Suppressor macrophage (primary cell): ENCODE measurements around the gene IGFBP5.

Source experiments
- DNase-seq, 4 experiments: peaks; one replicate each; pipeline ENCODE4 v3.0.0-alpha.2; 2020 to 2022

IGFBP5 gene

DNA sequence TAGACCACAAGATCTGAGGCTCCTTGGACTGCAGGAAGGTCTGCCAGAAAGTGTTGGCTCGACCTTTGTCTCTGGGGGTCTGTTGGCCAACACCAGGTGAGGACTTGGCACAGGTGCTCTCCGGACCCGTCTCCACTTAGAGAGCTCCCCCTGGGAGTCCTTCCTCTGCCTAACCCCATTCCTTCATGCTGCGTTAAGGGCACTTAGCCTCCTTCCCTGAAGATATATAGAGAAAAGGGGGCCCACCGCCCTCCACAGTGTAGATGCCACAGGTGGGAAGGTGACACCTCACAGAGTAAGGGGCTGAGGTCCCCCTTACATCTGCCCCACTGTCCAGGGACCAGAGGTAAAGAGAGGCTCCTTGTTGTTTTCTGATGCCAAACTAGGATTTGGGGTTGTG lies 8.2 kb downstream of the IGFBP5 start:
- DNase-seq, result no peak

DNA sequence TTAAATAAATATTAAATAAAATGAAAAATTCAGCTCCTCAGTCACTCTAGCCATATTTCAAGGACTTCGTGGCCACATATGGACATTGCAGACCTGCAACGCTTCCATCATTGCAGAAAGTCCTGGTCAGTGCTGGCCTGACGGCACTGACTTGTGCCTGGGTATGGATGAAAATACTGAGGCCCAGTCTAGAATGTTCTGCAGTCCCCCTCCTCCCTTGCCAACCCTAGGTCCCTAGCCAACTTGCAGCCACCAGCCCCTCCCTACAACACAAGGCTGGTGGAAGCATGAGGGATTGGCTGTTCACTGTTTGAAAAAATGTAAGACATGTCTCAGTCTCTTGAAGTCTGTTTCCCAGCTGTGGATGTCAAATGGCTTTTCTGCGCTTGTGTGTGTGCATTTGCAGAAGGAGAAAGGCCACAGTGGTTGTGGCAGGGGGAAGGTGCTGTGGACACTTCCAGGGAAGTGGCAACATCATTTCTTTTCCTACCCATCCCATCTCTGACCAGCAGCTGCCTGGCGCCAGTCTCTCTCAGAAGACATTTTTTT lies 9.9 kb downstream of the IGFBP5 start:
- DNase-seq, result no peak

DNA sequence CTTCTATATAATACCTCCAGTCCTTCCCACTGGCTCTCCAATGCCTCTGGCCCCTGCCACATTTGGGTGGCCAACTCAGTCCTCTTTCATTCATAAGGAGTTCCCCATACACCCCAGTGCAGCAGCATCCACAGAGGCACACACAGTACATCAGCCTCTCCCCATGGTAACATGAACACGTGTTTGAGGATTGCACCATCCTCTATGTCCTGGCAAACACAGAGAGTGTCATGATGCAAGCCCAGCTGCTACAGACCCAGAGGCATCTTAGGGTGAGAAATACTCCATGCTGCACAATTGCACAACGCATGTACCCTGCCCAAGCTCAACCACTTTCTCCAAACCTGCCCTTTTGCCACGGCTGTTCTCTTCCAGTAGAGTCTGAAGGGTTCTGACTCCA lies 11.5 kb downstream of the IGFBP5 start:
- DNase-seq, result peak; percentile 74 to 86 (median 82)

DNA sequence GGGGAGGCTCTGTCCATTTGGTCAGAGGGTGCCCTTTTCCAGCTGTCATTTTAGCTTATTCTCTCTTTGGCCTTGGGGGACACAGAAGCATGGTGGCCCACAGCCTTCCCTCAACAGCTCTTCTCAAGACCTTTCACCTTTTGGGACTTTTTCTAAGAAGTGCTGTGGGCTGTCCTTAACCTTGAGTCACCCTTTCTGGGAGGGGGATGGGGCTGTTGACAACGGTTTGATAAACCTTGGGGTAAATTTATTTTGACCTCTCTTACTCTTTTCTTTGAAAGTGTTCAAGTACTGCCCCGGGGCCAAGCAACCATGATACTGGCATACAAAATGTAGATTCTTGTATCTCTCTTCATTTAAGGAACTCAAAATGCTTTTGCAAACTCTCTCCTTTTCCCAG lies 13.7 kb downstream of the IGFBP5 start:
- no peak for DNase-seq

DNA sequence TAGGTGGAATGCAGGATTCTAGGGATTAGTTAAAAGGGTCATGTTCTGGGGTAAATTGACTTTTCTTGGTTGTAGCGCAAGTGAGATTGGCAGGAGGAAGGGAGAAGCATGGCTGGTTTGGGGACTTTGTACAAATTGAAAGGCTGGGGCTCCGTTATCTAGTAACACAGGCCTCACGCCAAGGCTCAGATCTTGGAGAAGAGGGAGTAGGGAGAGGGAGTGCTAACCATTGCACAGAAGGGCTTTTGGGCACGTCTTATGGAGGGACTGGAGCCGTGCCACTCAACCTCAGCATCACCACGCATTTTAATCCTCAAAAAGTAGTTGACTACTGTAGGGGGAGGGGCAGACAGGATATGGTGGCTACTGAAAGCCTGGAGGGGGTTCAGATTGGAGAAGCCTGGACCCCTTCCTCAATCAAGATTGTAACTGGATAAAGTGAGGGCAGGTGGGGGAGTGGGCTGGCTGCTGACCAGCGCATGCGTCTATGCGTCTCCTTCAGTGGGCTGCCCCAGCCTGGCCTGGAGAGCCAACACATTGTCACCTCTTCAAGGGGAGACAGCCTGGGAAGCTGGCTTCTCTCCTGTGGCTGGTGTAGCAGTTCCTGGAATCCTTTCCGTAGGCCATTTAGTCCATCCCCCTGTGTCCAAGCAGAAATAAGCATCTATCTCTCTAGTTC lies 14.3 kb downstream of the IGFBP5 start:
- no peak for DNase-seq

DNA sequence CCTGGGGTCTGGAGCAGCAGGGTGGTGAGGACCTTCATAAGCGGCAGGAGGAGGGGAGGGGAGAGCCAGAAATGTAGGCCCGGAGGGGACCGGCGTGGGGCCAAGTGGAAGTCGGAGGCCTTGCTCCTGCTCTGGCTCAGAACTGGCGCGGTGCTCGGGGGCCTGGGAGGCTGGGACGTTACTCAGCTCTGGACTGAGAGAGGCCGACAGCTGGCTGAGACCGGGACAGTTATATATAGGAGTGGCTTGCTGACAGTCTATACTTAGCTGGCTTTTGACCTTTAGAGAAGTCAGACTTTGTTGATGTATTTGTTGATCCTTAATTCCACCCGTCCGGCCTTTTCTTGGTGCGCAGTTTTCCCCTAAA lies 15.7 kb downstream of the IGFBP5 start:
- DNase-seq, result no peak

DNA sequence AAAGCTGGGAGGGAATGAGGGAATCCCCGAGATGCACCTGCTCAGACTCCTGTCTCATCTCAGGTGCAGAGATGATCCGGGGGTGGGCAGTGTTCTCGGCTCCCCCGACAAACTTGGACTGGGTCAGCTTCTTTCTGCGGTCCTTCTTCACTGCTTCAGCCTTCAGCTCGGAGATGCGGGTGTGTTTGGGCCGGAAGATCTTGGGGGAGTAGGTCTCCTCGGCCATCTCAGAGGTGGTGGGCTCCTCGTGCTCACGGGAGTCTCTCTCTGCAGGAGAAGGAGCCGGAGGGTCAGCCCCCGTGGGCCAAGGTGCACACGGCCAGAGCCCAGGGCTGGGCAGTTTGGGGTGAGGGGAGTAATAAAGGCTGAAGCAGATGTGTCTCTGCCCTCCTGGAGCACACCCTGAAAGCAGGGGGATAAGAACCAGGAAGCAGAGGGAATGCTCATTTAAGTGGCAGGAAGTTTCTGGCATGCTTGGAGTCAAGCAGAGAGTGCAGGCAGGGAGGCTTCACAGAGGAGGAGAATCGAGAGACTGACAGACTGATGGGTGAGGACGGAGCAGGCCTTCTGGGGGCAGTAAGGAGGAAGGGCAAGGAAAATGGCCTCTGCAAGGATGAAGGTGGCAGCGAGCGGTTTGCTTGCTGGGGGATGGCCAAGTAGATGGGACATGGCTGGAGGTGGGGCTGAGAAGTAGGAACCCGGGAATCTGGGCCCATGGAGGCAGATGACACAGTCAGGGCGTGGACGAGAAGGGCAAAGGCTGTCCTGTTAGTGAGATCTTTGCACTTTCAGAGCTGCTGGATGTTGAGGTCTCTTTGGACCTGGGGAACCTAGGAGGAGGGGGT lies 16.3 kb downstream of the IGFBP5 start:
- no peak for DNase-seq

DNA sequence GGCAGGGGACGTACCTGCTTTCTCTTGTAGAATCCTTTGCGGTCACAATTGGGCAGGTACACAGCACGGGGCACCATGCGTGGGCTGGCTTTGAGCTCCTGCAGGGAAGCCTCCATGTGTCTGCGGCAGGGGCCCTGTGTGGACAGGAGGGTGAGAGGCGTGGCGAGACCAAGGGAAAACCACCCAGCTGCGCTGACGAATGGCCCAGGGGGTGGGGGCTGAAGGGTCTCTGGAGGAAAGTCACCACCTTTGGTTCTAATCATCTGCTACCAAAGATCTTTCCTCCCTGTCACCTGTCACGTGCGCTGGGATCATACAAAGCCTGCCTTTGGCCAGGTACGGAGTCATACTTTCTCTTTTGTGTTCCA lies 17.3 kb downstream of the IGFBP5 start:
- DNase-seq, result no peak

DNA sequence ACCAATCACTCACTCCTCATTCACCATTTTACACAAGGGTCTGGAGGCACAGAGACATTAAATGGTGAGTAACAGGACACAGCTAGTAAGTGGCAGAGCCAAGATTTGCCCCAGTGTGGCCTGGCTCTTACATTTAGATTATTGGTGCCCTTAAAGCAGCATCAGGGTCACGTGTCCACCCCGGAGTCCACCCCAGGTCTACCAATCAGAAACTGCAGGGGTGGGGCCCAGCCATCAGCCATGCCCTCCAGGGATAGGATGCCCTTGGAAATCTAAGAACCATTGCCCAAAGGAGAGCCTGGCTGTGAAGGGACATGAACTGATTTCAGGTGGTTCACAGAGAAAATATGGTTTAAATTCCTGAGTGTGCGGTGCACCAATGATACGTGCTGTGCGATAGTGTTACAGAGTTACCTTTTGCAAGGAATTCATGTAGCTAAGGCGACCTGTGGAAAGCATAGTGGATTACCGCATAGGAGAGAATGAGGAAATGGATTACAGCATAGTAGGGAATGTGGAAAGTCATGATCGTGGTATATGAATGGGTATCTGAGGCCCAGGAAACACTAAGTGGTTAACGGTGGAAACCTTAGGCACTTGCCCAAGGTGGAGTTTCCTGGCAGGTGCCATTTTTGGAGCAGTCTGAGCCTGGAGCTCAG lies 17.8 kb downstream of the IGFBP5 start:
- no peak for DNase-seq

DNA sequence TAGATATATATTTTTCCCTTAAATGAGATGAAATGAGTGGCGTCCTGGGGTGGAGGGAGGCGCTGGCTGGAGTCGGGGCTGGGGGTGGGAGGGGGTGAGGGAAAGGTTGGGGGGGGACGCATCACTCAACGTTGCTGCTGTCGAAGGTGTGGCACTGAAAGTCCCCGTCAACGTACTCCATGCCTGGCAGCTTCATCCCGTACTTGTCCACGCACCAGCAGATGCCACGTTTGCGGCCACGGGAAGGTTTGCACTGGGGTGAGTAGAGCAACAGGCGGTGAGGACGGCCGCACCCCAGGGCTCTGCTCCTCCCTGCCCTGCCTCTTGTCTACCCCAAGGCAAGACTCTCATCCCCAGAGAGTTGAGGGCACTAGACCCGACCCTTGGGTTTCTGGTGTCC lies 18.7 kb downstream of the IGFBP5 start:
- DNase-seq, result no peak

DNA sequence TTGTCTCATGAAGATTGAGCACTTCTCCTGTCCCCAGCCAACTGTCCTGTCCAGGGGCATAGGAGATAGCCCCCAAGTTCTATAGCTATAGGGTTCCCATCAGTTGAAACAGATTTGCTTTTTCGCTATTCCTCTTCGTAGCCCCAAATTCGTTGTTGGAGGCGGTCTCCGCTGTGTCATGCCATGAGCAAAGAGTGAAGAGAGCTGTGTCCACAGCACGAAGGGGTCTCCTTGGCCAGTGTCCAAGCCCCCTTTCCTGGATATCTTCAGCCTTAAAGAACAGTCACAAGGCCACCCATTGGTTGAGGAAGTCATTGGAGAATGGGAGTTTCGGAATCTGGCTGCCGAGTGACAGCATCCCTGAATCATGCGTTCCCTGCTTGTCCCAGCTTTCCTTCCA lies 21.0 kb downstream of the IGFBP5 start:
- no peak for DNase-seq

DNA sequence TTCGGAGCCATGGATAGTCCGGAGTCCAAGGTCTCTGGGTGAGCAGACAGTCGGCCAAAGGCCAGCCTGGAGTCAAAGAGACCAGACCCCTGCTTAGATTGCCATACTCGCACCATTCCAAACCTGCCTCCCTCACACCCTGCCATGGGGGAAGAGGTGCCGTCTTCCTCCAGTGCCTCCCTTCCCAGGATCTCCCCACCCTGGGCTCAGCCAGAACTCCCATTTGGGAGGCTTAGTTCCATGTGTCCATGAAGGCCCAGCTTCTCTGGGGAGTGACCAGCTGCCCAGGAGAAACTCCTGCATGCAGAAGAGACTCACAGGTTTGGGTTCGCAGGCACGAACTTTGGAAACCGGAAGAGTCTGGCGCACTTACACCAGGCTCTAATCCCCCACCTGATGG lies 21.7 kb downstream of the IGFBP5 start:
- DNase-seq, result no peak

DNA sequence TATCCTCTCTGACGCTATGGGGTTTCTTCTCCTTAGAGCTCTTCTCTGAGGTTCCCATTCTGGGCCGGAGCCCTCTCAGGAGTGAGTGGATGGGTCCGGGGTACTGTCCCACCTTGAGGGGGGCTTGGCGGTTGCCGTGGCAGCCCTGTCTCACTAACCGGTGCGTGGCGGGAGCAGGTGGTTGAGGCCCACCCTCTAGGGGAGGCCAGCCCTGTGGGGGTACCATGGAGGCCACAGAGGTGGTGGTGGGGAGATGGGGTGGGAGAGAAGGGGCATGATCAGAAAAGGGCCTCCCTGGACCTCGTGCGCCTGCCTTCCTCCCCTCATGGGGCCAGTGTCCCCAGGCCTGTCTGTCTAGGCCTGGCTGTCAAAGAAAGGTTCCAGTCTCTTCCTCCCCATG lies 22.3 kb downstream of the IGFBP5 start:
- no peak for DNase-seq

DNA sequence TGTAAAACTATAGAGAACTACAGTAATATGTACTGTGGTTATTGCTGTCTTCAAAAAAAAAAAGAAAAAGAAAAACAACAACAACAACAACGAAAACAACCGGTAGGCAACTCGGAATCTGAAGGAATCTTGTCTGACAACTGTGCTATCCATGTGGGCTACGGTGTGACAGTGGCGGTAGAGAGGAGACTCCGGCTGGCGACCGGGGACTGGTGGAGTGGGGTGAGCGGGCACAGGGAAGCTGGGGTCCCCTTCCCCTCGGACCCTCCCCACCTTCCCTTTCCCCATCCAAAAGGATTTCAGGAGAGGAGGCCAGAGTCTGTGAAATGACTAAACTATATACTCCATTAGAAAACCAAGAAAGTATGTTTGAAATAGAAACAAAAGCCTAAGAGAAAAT lies 22.9 kb downstream of the IGFBP5 start:
- no peak for DNase-seq

DNA sequence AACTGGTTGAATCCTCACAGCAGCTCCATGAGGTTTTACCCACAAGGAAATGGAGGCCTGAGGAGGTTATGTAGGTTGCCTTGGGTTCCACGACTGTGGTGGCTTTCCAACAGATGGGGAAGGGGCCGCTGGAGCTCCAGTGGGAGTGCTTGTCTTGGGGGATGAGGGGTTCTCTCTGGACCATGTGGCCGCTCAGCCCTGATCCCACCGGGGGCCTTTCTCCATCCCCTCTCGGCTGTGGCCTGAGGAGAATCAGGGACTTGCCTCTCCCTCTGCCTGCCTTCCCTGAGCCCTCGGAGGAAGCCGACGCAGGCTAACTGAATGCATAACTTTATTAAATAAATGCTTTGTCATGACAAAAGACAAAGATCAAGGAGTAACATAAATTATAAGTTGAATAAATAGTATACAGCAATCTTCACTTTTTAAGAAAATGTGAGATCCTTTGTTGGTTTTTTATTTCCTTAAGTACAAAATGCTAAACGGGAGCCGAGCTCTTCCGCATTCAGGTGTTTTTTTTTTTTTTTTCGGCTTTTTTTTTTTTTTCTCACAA lies 23.5 kb downstream of the IGFBP5 start:
- DNase-seq, result no peak

DNA sequence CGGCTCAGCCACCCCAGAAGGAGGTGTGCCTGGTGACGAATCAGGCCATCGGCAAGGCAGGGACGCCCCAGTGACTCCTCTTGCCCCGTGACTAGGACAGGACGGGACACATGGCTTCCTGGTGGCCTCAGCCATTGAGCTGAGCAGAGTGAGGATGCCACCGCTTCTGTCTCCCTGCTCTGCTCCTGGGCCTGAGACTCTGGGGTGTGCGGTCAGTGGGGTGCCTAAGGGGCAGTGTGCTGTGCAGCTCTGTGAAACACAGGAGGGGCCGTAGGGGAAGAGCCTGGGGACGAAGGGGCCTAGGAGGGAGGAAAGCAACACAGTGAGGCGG lies 24.3 kb downstream of the IGFBP5 start:
- DNase-seq, result no peak

DNA sequence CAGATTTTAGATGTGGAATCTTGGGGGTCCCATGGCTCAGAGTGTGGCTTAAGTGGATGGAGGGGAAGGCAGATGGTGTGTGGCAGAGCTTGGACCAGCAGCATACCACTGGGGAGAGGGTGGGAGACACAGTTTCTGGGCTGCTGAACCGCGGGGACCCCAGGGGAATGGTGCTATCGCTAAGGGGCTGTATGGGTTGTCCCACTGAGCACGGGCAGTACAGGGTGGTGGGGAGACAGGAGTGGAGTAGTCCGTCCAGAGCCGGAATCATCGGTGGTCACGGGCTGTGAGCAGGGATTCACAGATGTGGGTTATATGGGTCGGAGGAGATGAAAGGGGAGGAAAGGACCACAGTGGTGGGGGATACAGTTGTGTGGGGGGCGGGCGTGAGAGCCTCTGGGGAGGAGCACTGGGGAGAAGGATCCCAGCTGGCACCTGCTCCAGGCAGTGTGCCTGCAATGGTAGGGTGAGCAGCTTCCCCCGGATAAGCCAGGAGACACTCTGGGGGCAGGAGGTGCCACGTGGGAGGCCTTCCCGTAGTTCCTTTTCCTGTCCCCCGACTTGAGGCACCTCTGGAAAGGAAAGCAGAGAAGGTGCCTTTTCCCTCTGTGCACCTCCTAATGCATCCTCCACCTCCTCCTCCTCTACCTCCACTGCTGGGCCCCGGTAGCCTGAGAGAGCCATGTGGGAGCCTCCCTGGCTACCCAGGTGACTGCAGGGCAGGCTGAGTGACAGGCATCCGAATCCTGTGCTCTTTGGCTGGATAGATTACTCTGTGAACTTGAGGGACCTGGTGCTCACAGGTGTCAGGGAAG lies 24.9 kb downstream of the IGFBP5 start:
- DNase-seq, result no peak

DNA sequence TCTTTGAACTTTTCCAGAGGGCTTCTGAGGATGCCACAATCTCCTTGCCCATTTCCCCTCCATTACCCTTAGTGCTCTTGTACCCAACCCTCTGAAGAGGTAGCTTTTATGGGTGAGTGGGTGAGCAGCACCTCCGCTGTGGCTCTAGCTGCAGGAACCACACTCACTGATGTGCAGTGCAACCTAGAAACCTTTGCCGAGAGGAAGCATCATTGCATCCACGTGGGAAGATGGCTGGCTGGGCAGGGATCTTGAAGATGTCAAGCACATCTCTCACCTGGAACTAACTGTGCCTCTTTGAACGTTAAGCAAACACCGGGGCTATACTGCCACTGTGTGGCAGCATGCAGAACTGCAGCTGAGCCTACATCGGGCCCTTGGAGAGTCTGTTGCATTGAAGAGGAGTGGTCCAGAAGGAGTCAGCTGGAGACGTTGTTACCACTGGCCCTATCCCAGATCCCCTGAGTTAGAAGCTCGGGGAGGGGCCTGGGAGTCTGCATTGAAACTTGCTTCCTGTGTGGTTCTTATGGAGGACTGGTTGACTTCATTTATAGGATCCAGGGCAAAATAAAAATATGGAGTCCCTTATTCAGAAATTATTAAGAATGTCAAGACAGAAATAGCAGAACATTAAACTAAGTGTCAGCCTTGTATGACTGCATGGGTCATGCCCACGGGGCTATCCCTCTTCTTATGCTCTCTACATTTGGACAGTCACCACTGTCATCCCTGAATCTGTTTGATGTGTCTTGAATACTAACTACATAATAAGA lies 28.7 kb downstream of the IGFBP5 start:
- peak; percentile 69 to 83 (median 76) for DNase-seq

DNA sequence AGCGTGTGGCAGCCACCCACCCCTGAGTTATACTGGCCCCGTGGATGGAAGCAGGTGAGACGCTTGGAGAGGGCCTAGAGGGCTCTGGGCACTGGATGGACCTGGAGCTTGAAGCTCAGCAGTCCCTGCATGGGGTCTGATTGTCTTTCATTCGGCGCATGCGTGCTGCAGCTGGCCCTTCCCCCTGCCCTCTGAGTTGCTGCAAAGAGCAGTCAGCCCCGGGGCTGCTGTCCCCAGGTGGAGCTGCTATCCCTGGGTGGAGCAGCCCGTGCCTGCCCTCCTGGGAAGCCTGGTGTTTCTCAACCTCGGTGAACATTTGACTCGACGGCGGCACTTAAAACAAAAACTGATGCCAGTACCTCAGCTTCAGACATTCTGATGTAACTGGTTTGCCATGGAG lies 29.6 kb downstream of the IGFBP5 start:
- no peak for DNase-seq

DNA sequence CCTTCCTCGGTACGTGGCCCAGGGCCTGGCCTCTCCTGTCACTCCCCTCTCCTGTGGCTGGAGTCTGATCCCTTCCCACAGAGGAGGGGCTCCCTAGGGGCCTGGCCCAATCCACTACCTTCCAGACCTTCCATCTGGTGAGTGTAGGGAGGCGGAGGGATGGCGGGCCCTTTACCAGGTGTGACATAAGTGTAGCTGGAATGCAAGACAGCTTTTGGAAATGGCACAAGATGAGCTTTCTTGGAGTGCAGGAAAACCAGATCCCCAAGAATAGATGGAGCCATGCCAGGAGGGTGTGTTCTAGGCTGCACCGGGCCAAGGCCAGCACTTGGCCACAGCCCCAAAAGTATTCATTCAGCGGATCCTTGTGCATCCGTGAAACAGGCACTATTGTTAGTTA lies 30.1 kb downstream of the IGFBP5 start:
- DNase-seq, result no peak

DNA sequence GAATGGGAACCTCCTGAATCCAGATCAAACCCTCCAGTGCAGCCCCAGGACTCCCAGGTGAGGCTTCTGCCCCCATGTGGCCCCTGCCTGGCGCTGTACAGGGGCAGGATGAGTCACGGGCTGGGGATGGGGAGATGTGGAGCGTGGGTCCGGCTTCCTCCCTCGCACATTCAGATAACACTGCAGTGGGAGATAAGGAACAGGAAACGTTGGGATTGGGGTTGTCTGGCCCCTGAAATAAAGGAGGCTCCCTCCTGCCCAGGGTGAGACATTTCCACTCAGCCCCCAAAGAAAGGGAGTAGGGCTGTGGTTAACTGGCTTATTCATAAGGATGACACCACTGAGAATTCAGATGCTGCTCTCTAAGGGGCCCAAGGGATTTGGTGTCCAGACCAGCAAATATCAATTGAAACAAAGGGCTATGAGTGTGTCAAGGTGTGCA lies 30.7 kb downstream of the IGFBP5 start:
- no peak for DNase-seq

DNA sequence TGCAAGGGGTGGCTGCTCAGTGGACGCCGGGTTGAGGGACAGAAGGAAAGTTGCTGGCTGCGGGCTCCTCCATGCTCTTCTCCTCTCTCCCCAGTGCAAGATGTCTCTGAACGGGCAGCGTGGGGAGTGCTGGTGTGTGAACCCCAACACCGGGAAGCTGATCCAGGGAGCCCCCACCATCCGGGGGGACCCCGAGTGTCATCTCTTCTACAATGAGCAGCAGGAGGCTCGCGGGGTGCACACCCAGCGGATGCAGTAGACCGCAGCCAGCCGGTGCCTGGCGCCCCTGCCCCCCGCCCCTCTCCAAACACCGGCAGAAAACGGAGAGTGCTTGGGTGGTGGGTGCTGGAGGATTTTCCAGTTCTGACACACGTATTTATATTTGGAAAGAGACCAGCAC lies 31.5 kb downstream of the IGFBP5 start:
- no peak for DNase-seq
